Bone marrow (tissue), 2 donors: ENCODE measurements around the gene NDOR1.

Experiments used
- DNase-seq, 2 donors: peaks; one replicate each; lab custom pipeline; 2025; lab: John Stamatoyannopoulos, UW

Gene NDOR1

DNA sequence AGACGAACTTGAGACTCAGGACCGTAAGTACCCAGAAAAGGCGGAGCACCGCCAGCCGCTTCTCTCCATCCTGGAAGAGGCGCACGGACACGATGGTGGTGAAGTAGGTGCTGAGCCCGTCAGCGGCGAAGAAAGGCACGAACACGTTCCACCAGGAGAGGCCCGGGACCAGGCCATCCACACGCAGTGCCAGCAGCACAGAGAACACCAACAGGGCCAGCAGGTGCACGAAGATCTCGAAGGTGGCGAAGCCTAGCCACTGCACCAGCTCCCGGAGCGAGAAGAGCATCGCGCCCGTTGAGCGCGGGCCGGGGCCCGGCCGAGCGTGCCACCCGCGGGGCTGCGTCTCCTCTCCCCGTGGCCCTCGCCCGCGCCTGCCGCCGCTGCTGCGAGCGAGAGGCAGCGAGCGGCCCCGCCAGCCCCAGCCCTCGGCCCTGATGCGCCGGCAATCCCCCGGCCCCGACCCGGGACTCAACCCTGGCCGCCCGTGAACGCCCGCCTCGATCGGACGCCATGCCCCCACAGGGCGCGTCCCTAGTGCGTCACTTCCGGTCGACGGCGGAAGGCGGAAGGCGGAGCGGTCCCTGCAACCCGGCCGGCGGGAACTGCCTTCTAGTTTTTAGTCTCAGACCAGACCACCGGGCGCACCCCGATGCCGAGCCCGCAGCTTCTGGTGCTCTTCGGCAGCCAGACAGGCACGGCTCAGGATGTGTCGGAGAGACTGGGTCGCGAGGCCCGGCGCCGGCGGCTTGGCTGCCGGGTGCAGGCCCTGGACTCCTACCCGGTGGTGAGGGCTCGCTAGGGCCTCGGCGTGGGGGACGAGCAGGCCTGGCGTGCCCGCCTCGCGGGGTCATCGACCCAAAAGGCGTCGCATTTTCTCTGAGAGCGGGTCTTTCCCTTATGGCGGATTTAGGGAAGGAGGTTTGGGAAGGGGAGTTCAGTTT lies at the start of gene NDOR1, which contains the start of gene TMEM203:
NDOR1 (plus strand) TSS at position 575 of the 944 bp plus-strand sequence; CDS start at position 653, 78 bp downstream.
TMEM203 (minus strand) TSS at position 523 of the 944 bp plus-strand sequence; CDS start at position 289, 234 bp downstream.
- DNase-seq = peak; percentile 69 to 89

DNA sequence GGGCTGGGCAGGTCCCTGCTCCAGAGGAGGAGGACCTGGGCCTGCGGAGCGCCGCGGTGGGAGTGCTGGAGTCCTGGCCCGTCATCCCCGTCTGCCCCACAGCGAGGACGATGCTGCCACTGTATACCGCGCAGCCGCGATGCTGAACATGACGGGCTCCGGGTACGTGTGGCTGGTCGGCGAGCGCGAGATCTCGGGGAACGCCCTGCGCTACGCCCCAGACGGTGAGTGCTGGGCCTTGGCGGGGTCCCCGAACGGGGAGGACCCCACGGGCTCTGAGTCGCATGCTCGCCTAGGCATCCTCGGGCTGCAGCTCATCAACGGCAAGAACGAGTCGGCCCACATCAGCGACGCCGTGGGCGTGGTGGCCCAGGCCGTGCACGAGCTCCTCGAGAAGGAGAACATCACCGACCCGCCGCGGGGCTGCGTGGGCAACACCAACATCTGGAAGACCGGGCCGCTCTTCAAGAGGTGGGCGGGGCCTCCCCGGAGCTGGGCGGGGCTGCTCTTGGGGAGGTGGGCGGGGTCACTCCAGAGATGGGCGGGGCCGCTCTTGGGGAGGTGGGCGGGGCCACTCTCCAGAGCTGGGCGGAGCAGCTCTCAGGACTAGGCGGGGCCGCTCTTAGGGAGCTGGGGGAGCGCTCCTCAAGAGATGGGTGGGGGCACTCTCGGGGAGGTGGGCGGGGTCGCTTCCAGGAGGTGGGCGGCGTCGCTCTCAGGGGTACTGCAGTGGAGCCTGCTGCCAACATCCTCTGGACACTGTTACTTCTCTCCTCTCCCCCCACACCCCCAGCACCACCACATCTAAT lies 48.7 kb upstream of the NDOR1 start:
- DNase-seq = peak in 1 of 2 donors; percentile 10

DNA sequence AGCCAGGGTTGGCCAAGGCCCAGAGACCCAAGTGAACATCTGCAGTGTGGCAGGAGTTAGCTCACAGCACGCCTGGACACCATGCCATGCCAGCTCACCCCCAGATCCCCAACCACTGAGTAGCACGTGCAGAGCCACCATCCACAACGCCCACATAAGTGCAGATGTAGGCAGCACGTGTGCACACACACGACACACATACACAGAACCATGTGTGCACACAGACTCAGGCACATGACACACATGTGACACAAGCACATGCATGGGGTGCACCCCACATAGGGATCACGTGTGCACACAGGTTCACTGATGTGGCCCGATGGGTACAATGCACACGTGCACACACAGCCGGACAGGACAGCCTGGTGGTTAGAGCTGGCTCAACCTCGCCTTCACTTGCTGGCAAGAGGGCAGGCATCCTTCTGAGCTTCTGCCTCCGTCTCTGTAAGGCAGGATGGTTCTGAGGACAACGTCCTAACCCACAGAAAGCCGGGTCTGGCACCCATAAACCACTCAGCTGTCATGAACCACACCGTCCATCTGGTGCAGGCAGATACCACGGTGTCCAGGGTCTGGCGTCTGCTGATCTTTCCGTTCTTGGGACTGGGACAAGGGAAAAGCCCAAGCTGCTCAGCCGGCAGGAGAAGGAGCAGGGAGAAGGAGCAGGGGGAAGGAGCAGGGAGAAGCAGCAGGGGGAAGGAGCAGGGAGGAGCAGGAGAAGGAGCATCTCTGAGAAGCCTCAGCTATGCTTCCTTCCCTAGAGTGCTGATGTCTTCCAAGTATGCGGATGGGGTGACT lies 47.7 kb upstream of the NDOR1 start:
- DNase-seq = no peak

DNA sequence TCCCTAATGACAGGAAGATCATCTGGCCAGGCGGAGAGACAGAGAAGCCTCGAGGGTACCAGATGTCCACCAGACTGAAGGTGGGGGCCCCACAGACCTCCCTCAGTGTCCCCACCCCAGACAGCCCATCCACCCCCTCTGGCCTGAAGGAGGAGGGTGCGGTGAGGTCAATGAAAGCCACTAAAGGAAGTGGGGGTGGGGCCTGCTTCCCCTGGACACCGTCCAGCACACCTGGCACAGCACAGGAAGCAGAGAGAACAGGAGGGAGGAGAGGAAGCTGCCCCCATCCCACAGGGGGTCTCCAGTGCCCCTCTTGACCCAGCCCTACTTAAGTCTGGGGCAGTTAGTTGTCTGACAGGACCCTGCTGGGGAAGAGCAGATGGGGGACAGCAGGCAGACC lies 46.9 kb upstream of the NDOR1 start:
- DNase-seq = no peak

DNA sequence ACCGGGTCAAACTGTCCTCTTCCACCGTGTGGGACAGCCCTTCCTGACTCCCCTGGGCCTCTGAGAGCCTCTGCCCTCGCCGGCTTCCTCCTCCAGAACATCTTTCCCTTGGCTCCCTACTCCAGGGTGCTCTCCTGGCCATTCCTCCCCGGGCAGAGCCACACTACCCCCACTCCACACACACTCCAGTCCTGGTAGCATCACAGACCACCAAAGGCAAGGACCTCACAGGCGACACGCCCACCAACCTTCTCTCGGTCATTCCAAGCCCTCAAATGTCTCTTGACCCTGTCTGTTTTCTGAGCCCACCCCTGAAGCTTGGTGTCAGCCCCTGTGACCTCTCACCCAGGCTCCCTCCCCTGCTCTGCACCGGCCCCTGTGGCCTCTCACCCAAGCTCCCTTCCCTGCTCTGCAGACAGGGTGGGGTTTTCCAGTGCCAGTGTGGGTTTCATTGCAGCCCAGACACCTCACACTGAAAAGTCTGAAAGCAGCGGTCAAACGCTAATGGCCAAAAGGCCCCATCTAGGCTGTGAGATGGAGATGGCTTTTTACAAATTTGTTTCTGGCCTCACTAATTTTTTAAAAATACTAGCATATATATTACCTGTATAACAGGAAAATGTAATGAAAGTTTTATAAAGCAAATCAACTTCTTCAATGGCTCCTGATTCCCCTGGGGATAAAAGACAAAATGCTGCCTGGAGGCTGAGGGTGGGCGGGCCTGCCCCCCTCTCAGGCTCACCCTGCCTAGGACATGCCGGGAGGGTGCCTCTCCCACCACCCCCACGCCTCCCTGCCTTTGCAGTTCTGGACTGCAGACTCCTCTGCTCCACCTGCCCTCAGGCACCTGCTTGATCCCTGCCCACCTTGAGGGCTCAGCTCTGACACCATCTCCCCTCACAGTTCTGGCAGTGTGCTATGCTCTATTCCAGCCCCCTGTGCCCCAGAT lies 46.1 kb upstream of the NDOR1 start:
- no peak for DNase-seq

DNA sequence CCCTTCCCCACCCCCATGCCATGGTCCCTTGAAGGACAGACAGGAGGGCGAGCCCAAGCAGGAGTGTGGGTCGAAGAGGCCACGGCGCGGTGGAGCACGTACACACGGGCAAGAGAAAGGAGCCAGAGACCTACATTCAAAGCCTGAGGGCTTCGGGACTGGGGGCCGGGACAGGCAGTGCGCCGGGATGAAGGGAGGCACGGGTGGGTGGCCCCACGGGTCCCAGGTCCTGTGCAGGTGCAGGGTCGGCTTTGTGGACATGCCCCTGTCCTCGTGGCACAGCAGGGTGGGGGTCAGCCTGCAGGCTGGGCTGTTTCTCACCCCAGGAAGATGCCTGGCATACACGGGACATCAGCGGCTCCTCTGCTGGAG lies 45.5 kb upstream of the NDOR1 start:
- no peak for DNase-seq

DNA sequence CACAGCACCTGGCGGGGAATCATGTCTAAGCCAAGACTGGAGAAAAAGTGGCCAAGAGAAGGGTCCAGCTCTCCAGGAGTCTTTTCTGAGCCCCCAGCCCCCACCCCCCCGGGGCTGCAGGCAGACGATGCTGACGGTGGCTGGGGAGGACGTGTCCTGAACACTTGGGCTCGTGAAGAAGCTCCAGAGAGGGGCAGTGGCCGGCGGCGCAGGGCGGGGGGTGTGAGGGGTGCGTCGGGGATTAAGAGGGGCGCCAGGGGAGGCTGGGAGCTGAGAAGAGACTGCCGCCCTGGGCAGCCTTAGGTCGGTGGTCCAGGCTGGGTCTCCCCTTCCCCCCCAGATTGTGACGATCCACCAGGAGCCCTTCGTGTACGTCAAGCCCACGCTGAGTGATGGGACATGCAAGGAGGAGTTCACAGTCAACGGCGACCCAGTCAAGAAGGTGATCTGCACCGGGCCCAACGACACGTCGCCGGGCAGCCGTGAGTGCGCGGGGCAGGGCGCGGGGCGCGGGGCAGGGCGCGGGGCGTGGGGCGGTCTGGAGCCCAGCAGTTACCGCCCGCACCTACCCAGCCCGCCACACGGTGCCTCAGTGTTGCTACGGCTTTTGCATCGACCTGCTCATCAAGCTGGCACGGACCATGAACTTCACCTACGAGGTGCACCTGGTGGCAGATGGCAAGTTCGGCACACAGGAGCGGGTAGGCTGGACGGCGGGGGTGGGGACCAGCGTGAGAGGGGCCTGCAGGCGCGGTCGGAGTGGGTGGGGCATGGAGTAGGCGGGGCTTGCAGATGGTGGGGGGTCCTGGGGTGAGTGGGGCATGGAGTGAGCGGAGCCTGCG lies 44.6 kb upstream of the NDOR1 start:
- DNase-seq = no peak

DNA sequence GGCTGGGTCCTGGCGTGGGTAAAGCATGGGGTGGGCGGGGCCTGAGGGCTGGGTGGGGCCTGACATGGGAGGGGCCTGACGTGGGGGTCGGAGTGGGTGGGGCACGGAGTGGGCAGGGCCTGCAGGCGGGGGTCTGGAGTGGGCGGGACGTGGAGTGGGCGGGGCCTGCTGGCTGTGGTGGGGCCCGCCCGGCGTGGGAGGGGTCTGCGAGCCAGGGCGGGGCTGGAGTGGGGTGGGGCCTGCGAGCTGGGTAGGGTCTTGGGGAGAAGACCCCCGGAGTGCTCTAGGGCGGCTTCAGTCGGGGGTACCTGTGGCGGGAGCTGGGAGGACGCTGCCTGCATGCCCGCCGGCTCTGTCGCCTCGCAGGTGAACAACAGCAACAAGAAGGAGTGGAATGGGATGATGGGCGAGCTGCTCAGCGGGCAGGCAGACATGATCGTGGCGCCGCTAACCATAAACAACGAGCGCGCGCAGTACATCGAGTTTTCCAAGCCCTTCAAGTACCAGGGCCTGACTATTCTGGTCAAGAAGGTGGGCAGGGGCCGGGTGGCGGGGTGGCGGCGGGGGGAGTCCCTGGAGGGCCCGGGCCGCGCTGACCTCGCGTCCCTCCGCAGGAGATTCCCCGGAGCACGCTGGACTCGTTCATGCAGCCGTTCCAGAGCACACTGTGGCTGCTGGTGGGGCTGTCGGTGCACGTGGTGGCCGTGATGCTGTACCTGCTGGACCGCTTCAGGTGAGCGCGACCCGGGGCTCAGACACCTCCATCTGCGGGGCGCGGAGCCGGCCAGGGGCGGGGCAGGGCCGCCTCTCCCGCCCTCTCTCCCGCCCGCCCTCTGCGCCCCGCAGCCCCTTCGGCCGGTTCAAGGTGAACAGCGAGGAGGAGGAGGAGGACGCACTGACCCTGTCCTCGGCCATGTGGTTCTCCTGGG lies 43.7 kb upstream of the NDOR1 start:
- no peak for DNase-seq

DNA sequence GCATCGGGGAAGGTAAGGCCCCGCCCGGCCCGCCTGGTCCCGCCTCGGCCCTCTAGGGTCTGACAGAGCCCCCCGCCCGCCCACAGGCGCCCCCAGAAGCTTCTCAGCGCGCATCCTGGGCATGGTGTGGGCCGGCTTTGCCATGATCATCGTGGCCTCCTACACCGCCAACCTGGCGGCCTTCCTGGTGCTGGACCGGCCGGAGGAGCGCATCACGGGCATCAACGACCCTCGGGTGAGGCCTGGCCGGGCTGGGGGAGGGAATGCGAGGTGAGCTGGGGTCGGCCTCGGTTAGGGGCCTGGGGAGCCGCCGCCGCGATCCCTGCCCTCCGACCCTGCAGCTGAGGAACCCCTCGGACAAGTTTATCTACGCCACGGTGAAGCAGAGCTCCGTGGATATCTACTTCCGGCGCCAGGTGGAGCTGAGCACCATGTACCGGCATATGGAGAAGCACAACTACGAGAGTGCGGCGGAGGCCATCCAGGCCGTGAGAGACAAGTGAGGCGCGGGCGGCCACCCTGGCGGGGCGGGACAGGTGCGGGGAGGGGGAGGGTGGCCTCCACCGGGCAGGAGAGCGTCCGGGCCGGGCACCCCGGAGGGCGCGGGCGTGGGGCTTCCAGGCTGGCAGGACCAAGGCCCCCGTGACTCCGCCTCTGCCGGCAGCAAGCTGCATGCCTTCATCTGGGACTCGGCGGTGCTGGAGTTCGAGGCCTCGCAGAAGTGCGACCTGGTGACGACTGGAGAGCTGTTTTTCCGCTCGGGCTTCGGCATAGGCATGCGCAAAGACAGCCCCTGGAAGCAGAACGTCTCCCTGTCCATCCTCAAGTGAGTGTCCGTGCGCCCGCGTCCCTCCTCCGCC lies 42.8 kb upstream of the NDOR1 start:
- DNase-seq = no peak

DNA sequence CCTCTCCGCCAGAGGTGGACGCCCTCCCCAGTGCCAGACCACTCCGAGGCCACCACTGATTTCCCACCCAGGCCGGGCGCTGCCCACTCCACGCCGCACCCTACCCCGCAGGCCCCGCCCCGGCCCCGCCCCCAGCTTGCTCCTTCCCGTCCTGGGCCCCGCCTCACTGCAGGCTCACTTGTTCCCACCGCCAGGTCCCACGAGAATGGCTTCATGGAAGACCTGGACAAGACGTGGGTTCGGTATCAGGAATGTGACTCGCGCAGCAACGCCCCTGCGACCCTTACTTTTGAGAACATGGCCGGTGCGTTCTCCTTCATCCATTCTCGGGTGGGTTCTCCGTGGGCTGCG lies 42.2 kb upstream of the NDOR1 start:
- no peak for DNase-seq

DNA sequence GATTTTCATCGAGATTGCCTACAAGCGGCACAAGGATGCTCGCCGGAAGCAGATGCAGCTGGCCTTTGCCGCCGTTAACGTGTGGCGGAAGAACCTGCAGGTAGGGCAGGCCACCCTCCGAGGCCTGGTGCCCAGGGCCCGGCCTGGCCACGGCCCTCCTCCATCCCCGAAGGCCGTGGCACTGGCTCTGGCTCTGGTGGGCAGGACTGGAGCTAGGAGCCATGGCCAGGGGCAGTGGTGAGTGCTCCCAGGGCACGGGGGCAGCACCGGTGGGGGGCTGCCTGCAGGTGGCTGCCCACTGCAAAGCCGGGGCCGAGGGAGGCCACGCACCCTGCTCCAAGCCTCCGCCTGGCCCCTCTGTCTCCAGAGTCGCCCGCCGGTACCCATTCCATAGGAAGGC lies 41.7 kb upstream of the NDOR1 start:
- no peak for DNase-seq

DNA sequence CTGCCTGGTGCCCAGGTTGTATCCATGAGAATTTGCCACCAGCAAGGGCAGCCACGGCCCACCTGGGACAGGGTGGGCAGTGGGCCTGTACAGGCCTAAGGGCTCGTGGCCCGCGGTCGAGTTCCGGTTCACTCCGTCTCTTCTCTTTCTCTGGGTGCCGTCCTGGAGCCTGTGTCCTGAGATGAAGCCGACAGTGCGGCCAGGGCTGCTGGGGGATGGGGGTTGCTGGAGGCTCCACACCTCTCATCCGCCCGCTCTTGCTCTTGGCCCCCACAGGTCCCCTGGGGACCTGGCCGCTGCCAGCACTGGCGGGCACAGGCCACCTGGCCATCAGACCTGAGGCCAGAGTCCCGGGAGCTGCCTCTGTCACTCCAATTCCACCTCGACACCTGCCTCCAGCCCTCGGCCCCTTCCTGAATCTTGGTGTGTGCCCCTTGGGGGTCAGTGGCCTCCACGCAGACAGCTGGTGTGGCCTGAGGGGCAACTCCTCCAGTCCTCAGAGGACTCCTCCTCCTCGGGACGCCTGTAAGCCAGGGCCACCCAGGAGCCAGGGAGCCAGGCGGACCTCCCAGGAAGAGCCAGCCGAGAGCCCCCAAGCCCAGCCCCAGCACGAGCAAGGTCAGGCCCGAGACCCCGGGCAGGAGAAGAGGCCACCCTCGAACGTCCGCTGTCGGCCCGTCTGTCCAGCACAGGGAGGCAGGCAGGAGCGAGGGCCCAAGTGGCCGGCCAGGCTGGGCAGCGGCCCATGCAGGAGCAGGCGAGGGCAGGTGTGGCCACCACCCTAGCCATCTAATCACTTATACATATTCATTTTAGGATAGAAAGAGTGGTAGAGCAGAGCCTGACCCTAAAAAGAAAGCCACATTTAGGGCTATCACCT lies 40.9 kb upstream of the NDOR1 start:
- no peak for DNase-seq

DNA sequence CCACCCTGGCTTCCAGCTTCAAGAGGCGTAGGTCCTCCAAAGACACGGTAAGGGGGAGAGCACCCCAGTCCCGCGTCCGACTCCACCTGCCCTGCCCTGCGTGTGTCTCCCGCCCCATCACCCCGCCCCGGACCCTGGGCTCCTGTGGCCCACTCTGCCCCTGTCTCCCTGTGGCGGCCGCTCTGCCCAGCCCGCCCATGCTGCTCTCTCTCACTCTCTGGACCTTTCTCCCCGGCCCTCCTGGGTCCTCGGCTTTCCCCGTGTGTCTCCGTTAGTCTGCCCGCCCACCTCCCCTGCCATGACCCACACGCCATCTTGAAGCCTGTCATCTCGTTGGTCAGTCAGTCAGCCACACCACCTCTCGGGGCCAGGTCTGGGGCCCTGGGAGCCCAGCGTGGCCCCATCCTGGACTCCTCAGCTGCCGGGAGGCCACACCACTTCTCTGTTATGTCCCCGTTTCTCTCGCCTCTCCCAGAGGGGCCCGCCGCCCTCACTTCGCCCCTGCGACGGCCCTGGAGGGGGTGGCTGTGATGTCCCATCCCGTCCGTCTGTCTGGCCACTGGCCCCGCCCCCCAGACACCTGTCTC lies 40.2 kb upstream of the NDOR1 start:
- DNase-seq = no peak

DNA sequence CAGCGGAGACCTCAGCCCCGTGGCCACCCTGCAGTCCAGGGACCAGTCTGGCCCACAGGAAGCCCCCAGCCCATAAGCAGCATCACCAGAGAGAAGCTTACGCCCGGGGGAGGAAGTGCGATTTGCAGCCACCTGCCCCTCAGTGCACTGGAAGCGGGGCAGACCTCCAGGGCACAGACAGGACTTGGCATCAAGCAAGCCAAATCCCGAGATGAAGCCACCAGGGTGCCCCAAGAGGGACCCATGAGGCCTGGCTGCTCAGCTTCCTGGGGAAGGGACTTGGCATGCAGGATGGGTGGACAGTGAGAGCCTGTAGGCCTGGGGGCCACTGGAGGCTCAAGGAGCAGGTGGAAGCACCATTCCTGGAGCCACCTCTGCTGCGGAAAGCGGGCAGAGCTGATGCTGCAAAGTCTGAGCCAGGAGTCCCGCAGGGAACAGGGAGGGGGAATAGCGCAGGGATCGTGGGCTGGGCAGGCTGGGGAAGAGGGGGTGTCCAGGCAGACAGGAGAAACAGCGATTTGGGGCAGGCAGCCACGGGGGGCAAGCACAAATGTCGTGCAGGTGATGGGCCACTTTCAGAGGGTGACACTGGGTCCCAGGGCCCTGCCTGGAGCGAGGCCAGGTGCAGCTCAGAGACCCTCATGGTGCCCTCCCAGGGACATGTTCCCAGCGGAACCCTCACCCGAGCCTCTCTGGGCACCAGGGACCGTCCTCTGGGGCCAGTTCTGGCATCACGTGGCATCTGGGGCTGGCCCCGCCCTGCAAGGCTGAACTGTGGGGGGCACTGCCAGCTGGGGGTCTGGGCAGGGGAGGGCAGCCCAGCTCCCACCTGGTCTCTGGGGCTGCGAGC lies 38.9 kb upstream of the NDOR1 start:
- DNase-seq = no peak

DNA sequence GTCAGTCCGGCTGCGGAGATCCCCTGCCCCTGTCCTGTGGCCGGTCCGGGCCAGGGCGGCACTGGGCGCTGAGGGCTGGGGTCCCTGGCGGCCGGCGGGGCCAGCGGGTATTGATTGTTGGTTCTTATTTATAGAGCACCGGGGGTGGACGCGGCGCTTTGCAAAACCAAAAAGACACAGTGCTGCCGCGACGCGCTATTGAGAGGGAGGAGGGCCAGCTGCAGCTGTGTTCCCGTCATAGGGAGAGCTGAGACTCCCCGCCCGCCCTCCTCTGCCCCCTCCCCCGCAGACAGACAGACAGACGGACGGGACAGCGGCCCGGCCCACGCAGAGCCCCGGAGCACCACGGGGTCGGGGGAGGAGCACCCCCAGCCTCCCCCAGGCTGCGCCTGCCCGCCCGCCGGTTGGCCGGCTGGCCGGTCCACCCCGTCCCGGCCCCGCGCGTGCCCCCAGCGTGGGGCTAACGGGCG lies 38.2 kb upstream of the NDOR1 start:
- no peak for DNase-seq
